Mammary epithelial cell (primary cell): ENCODE results near the gene JAG1.

Experiments used
- CTCF ChIP-seq, 2 donors: IDR thresholded peaks in 1 of 2; conservative IDR thresholded peaks in 1 of 2; 2 replicates each; pipeline ENCODE4 v1.5.1; 2011 to 2012; ENCODE audit warnings: inconsistent platforms in 2 of 2, low read length in 2 of 2, mild to moderate bottlenecking in 2 of 2, control low read depth in 1 of 2, low read depth in 1 of 2; ENCODE audit not compliant: insufficient read depth in 1 of 2; ENCODE audit errors: extremely low read depth in 1 of 2
- EZH2 ChIP-seq: IDR thresholded peaks from 2 replicates; pipeline ENCODE4 v1.6.1; 2012; ENCODE audit warnings: low read length, inconsistent platforms, borderline replicate concordance

- no peak for TF ChIP-seq CTCF (conservative IDR thresholded peaks at IDR 0.05 in 1 of 2, IDR thresholded peaks at IDR 0.05 in 1 of 2; ENCODE audit: extremely low read depth in 1 of 2, insufficient read depth in 1 of 2, low read depth in 1 of 2, low read length in 2 of 2)
- TF ChIP-seq EZH2, result no peak
Measured at GRCh38 chr20:10709916-10710315, 36.1 kb upstream of the JAG1 start.
